NCI-H1417 treated with DMSO at 0.1 percent for 48 hours (cell line): ENCODE data around the gene DOCK8.

ENCODE experiments used
- DNase-seq: peaks from one replicate; lab custom pipeline; 2025; lab: John Stamatoyannopoulos, UW

Gene DOCK8

GRCh38 chr9:419571-420171 is 205.0 kb downstream of the DOCK8 start:
- no peak for DNase-seq

- DNase-seq: no peak
Measured at GRCh38 chr9:421896-422295, 207.2 kb downstream of the DOCK8 start.

GRCh38 chr9:426264-426663 is 211.6 kb downstream of the DOCK8 start:
- no peak for DNase-seq

- no peak for DNase-seq
Measured at GRCh38 chr9:426976-427375, 212.3 kb downstream of the DOCK8 start.

- DNase-seq: no peak
Measured at GRCh38 chr9:431701-432100, 217.0 kb downstream of the DOCK8 start.

- no peak for DNase-seq
Measured at GRCh38 chr9:436482-436881, 221.8 kb downstream of the DOCK8 start.

GRCh38 chr9:437066-437465 is 222.4 kb downstream of the DOCK8 start:
- DNase-seq: no peak

GRCh38 chr9:437574-438001 is 222.9 kb downstream of the DOCK8 start:
- no peak for DNase-seq

GRCh38 chr9:438066-438465 is 223.4 kb downstream of the DOCK8 start:
- no peak for DNase-seq

GRCh38 chr9:438961-439768 is 224.5 kb downstream of the DOCK8 start:
- no peak for DNase-seq

- DNase-seq: no peak
Measured at GRCh38 chr9:441126-441525, 226.5 kb downstream of the DOCK8 start.

- no peak for DNase-seq
Measured at GRCh38 chr9:444528-444927, 229.9 kb downstream of the DOCK8 start.

GRCh38 chr9:445033-445432 is 230.4 kb downstream of the DOCK8 start:
- DNase-seq: no peak

- DNase-seq: no peak
Measured at GRCh38 chr9:446074-446699, 231.5 kb downstream of the DOCK8 start.

- DNase-seq: no peak
Measured at GRCh38 chr9:447230-448025, 232.8 kb downstream of the DOCK8 start.

GRCh38 chr9:450057-450456 is 235.4 kb downstream of the DOCK8 start:
- DNase-seq: no peak

- no peak for DNase-seq
Measured at GRCh38 chr9:450561-450960, 235.9 kb downstream of the DOCK8 start.

GRCh38 chr9:453832-454231 is 239.2 kb downstream of the DOCK8 start:
- DNase-seq: no peak

GRCh38 chr9:456365-456764 is 241.7 kb downstream of the DOCK8 start:
- no peak for DNase-seq

GRCh38 chr9:458590-458989 is 243.9 kb downstream of the DOCK8 start:
- DNase-seq: no peak

- no peak for DNase-seq
Measured at GRCh38 chr9:459491-460444, 245.1 kb downstream of the DOCK8 start.
